ENCODE data around the gene OR52B2.
"Not testable (repeated sequence)": the region's sequence is repeated elsewhere in the genome, so short reads cannot be mapped to it uniquely, and the experiment has no call there.

DNA sequence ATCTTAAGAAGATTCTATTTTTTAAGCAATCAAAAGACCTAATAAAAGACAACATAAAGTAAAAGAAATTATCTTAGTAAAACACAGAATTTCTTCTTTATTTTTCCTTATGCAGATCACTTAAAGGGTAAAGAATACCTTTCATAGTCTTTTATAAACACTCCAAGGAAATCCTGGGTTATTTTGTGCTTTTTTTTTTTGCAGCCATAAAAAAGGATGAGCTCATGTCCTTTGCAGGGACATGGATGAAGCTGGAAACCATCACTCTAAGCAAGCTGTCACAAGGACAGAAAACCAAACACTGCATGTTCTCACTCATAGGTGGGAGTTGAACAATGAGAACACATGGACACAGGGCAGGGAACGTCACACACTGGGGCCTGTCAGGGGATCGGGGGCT is 34.2 kb downstream of the OR52B2 start:
- TF ChIP-seq ZNF184 (tag by site-specific recombination; IDR thresholded peaks at IDR 0.05); CTCF (tag by site-specific recombination; IDR thresholded peaks at IDR 0.05); ZNF214 (tag by site-specific recombination; IDR thresholded peaks at IDR 0.05; ENCODE audit: borderline replicate concordance); ZNF292 (tag by site-specific recombination; IDR thresholded peaks at IDR 0.05; ENCODE audit: borderline replicate concordance, low read depth); PRDM1 (tag by site-specific recombination; IDR thresholded peaks at IDR 0.05); ZNF707 (tag by site-specific recombination; IDR thresholded peaks at IDR 0.05); ZNF600 (tag by site-specific recombination; IDR thresholded peaks at IDR 0.05); ZNF324 (tag by site-specific recombination; IDR thresholded peaks at IDR 0.05); ZNF37A (tag by site-specific recombination; IDR thresholded peaks at IDR 0.05); GLI2 (tag by site-specific recombination; IDR thresholded peaks at IDR 0.05; ENCODE audit: borderline replicate concordance, low read depth): not testable (repeated sequence)
- TF ChIP-seq, protein P1, sequence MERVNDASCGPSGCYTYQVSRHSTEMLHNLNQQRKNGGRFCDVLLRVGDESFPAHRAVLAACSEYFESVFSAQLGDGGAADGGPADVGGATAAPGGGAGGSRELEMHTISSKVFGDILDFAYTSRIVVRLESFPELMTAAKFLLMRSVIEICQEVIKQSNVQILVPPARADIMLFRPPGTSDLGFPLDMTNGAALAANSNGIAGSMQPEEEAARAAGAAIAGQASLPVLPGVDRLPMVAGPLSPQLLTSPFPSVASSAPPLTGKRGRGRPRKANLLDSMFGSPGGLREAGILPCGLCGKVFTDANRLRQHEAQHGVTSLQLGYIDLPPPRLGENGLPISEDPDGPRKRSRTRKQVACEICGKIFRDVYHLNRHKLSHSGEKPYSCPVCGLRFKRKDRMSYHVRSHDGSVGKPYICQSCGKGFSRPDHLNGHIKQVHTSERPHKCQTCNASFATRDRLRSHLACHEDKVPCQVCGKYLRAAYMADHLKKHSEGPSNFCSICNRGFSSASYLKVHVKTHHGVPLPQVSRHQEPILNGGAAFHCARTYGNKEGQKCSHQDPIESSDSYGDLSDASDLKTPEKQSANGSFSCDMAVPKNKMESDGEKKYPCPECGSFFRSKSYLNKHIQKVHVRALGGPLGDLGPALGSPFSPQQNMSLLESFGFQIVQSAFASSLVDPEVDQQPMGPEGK (tag by site-specific recombination; IDR thresholded peaks at IDR 0.05), result not testable (repeated sequence)
